GM18868 (cell line): Measurements from ENCODE around the gene MBD2.

Experiments used
- ATAC-seq: cut with Tn5 transposase; IDR thresholded peaks from one replicate; pipeline ENCODE4 v1.9.1; 2021; ENCODE audit warnings: mild to moderate bottlenecking, moderate library complexity; ENCODE audit not compliant: unreplicated experiment

MBD2 gene

DNA sequence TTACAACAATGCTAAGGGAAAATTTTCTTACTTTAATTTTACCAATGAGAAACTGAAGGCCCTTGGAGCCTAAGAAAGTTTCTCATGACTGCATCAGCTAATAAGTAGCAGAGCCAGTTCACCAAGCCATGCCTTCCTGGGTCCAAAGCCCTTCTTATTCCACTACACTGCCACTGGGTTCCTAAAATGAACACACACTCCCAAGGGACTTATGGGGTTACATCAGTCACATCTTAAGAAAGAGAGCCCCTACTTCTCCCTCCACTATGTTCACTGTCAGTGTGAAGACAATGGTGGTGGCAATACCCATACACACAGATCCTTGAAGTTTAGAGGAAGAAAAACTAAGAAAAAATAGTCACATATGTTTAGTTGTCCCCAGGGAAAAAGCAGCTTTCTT is 20.6 kb downstream of the MBD2 start:
- peak; percentile 71 for ATAC-seq

DNA sequence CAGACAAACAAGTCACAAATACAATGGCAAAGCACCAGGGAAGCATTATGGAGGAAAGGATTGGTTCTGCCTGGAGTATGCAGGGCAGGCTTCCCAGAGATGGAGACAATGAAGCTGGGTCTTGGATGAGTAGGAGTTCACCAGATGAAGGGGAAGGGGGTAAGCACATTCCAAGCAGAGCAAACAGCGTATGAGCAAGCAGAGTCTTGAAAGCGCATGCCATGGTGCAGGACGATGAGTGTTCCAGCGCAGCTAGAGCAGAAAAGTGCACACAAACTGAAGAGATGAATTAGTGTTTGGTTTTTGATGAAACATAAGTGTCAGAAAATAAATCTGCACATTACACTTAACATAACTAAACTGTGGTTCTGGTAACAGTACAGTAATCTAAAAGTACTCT is 21.6 kb downstream of the MBD2 start:
- no peak for ATAC-seq

DNA sequence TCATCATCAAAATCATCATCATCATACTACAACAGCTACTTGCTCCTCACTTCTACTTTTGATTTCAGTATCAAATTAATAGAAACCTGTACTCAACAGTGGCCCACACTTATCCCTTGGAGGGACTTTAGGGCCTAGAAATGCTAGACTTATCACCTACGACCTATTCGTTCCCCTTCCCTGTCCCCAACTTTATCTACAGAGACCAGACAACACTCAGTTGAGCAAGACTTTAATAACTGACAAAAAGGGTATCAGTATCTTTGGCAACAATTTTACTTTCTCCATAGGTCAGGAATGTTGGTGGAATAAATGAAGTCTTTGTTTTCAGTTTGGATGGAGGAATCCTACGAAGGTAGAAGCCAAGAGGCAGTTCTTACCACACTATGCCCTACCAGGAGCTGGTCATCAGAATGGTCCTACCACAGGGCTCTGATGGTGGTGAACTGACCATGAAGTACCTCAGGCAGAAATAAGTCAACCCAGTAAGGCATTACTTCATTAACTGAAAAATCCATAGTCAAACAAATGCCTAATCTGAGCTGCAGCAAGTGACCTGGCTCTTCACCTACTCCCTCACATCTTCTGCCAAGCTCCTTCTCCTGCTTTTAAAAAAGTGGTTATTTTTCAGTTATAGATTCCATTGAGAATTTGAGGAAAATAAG is 26.6 kb downstream of the MBD2 start:
- ATAC-seq: no peak

DNA sequence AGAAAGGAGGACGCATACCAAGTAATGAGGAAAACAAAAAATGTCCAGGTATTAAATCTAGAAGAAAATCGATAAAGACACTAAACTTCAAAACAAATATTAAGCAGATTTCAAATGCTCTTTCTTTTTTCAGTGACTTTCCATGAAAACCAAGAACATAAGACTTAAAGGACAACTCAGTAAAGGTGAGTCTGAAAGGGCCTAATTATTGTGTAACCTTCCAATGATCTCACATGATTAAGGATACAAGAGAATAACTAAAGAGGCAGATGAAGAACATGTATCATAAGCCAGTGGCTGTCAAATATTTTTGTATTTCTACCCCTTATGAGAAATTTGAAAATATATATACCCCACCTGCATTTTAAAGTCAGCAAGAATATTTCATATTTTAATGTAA is 30.7 kb downstream of the MBD2 start:
- no peak for ATAC-seq

DNA sequence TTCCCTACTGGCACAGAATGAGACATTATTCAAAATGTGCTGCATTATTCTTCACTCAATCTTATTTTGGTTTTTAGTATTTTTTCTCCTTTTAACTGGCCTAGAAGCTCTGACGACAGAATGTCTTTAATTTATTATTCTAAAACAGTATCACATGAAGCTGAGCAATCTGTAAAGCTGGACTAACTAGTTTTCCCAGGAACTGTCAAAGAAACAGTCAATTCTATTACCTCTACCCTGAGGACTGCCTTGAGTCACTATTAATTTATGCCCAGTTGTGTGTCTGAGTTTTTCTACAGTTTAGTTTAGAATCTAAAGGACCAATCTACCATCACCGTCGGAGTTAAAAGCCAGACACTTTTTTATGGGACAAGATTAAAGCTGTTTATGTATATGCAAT is 31.6 kb downstream of the MBD2 start:
- ATAC-seq: no peak

DNA sequence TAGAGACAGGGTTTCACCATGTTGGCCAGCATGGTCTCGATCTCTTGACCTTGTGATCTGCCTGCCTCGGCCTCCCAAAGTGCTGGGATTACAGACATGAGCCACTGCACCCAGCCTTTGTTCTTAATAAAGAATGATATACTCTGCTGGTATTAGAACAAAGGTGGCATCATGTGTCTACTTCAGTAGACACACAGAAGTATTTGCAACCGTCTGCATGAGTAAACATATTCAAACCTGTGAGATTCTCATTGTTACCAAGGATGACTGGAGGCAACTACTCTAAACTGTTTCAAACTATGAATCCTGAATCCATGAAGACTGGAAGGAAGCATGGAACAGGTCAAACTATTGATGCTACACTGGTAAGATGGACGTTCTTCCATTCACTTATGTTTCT is 32.1 kb downstream of the MBD2 start:
- no peak for ATAC-seq

DNA sequence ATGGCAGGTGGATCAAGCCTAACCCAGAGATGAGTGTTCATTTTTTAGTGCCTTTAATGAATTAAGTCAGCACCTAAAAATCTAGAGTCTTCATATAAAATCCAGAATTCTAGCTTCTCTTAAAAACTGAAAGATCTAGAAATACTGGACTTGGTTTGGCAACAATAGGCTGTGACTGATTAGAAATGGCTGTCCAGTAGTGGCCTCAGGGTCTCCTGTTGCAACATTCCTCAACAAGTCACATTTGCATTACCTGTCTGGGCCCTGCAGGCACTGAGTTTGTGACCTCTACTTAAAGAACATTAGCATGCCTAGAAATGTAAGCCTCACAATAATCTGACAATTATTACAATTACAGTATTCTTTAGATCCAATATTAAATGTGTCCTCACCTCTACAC is 33.1 kb downstream of the MBD2 start:
- no peak for ATAC-seq

DNA sequence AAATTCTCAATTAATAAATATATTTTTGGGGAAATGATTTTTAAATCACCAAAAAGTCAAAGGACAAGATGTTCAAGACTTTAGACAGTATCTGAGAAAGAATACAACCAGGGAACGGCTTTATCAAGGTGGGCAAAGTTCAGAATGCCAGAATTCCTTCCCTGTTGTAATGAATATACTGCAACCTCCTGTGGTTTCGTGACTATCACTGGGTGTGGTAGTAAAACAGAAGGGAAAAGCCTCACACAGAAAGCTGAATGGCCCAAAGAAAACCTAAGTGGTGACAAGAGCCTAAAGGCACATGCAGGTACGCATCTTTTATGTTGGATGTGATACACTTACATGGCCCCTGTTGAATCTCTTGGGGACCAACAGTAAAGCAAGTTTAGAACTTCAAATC is 37.1 kb downstream of the MBD2 start:
- ATAC-seq: no peak

DNA sequence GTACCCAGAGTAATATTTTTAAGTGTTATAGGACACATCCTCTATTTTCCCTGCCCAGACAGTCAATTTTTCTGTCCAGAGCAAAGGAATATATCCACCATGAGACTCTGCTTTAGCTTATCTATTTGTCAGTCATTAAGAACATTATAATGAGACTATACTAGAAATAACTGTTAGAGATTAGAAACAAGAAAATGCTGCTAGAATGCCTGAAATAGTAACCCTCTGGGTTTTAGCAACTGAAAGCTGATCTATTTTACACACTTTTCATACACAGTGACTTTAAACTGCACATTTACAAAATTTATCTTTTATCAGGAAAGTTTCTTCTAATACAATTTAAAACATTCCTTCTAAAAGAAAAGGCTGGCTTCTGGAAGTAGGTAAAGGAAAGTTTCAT is 39.6 kb downstream of the MBD2 start:
- no peak for ATAC-seq

DNA sequence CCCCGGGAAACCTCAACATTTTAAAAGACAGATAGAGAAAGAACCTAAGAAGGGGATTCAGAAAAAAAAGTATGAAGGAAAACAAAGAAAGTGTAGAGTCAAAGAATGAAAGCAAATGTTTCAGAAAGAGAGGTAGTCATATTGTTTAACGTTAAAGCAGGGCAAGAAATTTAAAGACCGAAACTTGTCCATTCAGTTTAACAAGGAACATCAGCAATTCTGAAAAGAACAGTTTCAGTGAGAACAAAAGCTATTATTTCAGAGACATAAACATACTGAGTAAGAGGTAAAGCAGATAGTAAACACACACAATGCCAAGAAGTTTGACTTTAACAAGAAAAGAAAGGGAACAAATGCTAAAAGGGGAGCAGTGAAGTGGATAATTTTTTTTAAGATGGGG is 41.1 kb downstream of the MBD2 start:
- ATAC-seq: no peak

DNA sequence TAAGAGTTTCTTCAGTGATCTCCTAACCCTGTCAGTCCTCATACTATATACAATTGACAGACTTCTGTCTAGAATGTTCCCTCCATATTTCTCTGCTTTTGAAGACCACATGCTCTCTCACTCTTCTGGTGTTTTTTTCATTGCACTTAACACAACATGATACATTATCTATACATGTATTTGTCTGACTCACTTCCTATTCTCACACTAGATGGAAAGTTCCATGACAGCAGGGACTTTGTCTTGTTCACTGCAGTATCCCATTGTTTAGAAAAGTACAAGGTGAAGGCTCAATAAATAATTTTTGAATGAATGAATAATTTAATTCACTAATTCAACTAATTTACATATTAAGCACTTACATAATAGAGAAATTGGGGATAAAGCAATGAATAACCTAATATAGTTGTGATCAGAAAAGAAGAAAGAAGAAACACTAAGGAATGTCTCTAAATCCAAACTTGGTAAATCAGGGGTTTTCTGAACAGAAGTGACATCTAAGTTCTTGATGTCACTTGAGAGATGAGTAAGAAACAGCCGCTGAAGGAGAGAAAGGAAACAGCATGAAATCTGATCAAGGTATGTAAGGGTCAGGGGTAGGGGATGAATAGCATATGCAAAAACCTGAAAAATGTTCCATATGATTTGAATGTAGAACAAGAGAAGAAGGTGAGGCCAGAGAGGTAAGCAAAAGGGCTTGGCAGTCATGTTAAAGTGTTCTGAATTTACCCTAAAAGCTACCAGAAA is 42.4 kb downstream of the MBD2 start:
- ATAC-seq: peak; percentile 64

DNA sequence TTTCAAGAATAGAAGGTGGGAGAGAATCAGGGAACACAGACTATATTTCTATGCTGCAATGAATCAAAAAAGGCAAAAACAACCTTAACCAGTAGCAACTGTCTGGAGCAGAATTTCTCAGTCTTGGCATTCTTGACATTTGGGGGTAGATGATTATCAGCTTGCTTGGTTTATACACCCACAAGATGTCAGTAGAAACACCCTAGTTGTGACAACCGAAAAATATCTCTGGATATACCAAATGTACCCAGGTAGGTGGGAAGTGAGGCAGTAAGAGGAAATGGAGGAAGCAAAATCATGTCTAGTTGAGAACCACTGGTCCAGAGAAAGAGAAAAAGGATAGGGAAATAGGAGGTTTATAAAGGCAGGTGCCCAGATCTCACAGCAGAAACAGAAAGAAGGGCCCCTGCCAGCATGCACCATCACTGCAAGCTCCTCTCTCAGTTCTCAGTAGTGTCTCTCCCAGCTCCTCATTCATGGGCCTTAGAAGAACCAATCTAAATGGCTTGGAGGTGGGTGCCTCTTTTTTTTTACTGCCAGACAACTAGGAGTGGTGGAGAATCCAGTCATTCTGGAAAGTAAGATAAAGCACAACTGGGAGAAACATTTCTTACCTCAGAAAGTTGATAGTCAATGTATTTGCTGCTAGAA is 50.4 kb downstream of the MBD2 start:
- peak; percentile 59 for ATAC-seq

DNA sequence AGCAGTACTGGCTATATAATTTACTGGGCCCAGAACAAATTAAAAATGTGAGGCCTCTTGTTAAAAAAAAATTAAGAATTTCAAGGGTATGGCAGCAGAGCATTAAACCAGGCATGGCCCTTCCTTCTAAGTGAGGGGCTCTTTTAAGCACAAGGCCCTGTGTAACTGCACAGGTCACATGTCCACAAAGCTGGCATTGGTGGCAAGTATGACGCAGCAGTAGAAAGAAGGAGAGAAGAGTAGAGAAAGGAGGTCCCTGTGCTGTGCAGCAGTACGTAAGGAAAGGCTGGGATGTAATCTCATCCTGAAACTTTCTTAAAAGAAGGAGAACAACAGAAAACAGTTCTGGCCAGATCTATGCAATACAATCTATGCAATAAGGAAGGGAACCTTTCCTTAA is 51.2 kb downstream of the MBD2 start:
- ATAC-seq: no peak

DNA sequence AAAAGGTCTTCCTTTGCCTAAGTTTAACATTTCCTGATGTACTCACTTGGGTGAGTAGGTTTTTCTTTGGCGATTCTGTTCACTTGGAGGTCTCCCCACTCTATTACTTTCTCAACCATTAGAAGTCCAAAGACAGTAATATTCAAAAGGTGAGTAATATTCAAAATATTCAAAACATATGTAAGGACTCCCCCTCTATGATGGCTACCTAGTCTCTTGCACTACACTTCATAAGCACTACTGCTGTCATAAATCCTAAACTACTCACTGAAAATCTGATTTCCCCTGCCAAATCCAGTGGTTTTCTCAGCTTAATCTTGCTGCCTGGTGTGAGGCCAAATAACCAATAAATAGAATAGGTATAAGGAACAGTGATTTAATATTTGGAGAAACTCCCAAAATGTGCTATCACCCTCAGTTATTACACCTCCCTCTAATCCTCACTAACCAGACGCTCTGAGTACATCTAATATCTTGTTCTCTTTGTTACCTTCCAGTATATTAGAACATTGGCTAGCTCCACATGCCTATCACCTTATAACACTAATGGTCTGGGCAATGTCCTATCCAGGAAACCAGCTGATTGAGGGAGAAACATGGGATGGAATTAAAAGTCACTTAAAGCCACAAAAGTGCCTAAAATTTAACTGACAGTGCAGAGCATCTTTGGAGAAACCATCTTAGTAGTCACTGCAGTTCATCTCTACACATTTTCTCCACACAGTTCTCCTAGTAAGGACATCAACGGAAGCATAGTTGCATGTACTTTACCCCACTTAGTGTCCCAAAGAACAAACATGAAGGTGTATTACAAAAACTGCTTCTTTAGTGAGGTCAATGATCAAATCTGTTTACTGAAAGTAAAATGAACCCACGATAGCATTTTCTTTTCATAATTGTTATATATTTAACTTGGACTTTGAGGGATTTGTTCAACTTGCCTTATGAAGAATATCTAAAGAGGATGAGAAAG is 54.8 kb downstream of the MBD2 start:
- no peak for ATAC-seq

DNA sequence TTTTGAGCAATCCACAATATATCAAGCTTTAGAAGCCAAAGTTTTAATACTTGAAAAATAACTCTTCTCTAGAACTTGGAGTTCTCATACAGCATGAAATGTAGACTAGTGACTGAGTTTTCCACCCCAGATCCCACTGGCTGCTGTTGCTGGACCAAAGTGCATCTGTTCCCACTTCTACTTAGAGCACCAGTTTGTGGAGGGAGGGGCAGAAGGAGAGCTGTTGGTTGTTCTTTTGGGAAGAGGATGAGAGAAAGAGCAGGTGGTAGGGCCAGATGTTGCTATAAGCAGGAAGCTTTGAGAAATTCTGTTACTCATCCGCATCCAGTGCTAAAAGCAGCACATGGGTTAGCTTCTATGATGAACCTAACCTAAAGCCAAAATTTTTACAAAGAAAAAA is 59.0 kb downstream of the MBD2 start:
- ATAC-seq: no peak

DNA sequence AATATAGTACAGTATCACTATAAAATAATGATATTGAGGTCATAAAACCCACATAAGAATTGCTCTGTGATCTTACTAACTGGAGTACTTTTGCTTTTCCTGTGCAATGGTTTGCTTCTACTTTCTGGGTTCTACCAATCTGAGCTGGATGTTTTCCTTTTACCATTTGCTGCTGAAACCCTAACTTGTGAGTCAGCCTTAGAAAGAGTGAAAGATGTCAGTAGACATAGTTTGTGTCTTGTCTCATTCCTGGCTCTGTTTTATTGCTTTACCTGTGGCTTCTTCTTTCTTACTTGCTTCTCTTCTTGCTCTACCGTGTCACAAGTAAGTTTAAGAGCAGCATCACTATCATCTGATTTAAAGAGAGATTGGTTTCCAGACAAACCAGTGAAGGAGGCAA is 61.0 kb downstream of the MBD2 start:
- no peak for ATAC-seq

DNA sequence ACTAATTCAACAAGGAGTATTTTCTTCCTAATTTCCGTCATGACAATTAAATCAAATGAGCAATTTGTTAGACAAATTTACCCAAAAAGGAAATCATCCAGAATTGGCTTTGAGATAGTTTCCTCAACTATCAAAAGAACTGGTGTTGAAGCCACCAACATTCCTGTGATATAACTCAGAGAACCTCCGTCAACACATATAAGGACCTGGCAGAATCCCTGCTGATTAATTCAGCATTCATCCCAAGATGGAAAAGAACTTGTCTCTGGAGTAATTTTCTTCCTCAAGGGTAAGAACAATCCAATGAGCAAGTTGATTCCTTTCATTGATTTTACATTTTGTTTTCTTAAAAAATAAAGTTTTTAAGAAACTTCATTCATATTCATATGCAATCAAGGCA is 62.0 kb downstream of the MBD2 start:
- no peak for ATAC-seq

DNA sequence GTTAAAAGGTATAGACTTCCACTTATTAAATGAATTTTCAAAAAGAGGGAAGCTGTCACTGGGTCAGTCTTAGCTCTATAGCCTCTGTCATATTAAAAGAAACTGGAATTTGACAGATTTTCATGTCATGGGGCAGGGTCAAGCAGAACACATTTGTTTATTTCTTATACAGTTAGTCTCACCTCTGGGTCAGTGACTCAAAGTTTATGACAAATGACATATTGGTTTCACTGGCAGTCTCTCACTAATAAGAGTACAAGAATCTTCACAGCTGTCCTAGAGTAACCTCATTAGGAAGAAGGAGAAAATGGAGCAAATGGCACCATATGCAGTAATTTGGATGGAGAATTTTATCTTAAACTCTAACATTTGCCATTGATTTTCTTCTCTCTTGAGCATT is 63.2 kb downstream of the MBD2 start:
- peak; percentile 45 for ATAC-seq

DNA sequence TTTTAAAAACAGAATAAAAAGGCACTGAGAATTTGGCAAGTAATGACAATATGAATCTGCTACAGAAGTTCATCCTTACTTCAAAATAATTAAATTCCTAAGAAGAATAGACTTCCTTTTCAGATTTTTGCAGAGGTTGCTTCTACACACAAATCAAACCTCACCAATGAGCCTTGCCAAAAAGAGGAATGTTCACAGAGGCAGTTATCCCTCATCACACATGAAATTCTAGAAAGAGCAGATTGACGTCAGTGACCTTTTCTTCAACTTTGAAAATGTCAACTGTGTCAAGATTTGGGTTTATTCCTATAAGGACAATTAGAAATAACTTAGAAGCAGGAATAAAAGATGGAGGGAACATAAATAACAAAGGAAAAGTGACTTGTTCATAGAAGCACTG is 64.6 kb downstream of the MBD2 start:
- no peak for ATAC-seq

DNA sequence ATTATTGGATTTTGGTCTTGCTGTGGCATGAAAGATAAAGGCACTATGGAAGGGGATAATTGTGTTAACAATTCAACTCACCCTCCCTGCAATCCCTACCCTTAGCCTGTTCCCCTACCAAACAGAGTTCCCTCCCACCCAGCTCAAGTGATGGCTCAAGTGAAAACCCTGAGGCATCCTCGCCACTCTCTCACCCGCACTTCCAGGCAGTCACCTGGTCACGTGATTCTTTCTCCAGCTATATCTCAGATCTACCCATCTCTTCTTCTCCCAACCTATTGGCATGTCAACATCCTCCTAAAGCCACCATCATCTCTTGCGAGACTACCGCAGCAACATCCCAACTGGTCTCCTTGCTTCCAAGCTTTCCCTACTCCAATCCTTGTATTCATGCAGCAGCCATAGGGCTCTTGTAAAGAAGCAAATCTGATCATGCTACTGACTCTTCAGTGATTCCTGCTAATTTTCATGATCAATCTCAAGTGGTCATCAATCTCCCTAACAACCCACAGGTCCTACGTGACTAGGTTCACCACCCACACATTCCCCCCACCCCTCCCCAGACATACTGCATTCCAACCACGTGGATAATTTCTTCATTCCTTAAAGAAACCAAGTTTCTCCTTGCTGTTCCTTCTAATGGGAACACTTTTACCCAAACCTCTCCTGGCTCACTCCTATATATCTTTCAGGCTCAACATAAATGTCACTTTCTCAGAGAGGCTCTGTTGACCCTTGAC is 66.7 kb downstream of the MBD2 start:
- no peak for ATAC-seq
